ENCODE measurements around the gene CD27. TPM values are rescaled to one million over a fixed set of nuclear protein-coding genes. Genes with fewer than 3 reads are reported as not detected.

CD27 gene
- total and polyA plus RNA-seq, 2 of the 13 experiments (the other 11 are each of a cell fraction or from before 2014, with no cell fraction given) = 0.12 TPM; not detected in 1

DNA sequence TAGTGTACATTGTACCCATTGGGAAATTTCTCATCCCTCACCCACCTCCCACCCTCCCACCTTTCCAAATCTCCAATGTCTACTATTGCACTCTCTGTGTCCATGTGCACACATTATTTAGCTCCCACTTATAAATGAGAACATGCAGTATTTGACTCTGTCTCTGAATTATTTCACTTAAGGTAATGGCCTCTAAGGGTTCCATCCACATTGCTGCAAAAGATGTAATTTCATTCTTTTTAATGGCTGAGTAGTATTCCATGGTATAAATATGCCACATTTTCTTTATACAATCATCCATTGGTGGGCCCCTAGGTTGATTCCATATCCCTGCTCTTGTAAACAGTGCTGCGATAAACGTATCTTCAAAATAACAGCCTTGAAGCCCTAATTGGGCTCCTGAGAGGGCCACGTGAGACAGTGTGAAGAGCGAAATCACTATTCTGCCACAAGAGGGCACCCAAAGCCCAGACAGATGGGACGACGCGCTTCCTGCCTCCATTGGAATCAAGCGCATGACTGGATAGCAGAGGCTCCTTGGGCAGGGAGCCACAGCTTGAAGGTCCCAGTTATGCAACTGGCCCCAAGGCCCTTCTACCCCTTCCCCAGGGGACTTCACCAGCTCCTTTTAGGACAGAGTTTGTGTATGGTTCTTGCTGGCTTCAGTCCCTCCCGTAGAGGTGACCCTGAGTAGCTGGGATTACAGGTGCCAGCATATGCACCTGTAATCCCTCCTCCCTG is 21.3 kb upstream of the CD27 start (continued):
- peak; percentile 75; the same call in 1 of the 2 replicates for TF ChIP-seq KDM2A (CRISPR knock-in tag; IDR thresholded peaks at IDR 0.05; ENCODE audit: borderline replicate concordance, low read depth)
- no peak for TF ChIP-seq ZNF567 (CRISPR knock-in tag; IDR thresholded peaks at IDR 0.05; ENCODE audit: borderline replicate concordance)
- peak; percentile 52; the same call in 1 of the 2 replicates for TF ChIP-seq HOXA3 (CRISPR knock-in tag; IDR thresholded peaks at IDR 0.05)
- no peak for TF ChIP-seq PTBP1 (IDR thresholded peaks at IDR 0.05; ENCODE audit: low read depth, low read length, poor library complexity, severe bottlenecking)
- TF ChIP-seq TBX2 (CRISPR knock-in tag; IDR thresholded peaks at IDR 0.05; ENCODE audit: borderline replicate concordance) = peak; percentile 49; the same call in 1 of the 2 replicates
- TF ChIP-seq, protein P1, sequence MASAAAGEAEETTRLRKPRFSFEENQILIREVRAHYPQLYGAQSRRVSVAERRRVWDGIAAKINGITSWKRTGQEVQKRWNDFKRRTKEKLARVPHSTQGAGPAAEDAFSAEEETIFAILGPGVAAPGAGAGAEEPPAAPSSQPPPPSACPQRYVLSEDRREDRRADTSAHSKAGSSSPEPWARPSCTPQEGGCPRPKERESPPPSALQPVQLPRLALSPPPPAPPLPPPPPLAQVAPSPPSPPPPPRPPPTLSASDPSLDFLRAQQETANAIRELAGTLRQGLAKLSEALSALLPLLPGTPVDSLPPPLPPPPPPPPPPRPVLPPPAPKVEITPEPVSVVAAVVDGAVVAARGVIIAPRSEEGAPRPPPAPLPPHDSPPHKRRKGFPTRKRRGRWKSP (CRISPR knock-in tag; IDR thresholded peaks at IDR 0.05) = 0 out of 2 replicates have a peak, but pooled peaks have one; percentile 30
- no peak for TF ChIP-seq RELA (CRISPR knock-in tag; IDR thresholded peaks at IDR 0.05)
- TF ChIP-seq ZNF124 (CRISPR knock-in tag; IDR thresholded peaks at IDR 0.05) = no peak
- peak; percentile 33; the same call in 1 of the 2 replicates for TF ChIP-seq YEATS4 (CRISPR knock-in tag; IDR thresholded peaks at IDR 0.05; ENCODE audit: borderline replicate concordance)
- no peak for TF ChIP-seq ZFP36L2 (CRISPR knock-in tag; IDR thresholded peaks at IDR 0.05)
- TF ChIP-seq, protein P2, sequence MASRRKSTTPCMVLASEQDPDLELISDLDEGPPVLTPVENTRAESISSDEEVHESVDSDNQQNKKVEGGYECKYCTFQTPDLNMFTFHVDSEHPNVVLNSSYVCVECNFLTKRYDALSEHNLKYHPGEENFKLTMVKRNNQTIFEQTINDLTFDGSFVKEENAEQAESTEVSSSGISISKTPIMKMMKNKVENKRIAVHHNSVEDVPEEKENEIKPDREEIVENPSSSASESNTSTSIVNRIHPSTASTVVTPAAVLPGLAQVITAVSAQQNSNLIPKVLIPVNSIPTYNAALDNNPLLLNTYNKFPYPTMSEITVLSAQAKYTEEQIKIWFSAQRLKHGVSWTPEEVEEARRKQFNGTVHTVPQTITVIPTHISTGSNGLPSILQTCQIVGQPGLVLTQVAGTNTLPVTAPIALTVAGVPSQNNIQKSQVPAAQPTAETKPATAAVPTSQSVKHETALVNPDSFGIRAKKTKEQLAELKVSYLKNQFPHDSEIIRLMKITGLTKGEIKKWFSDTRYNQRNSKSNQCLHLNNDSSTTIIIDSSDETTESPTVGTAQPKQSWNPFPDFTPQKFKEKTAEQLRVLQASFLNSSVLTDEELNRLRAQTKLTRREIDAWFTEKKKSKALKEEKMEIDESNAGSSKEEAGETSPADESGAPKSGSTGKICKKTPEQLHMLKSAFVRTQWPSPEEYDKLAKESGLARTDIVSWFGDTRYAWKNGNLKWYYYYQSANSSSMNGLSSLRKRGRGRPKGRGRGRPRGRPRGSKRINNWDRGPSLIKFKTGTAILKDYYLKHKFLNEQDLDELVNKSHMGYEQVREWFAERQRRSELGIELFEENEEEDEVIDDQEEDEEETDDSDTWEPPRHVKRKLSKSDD (CRISPR knock-in tag; IDR thresholded peaks at IDR 0.05; ENCODE audit: low read depth) = peak; percentile 48; the same call in 1 of the 2 replicates
- peak; percentile 64; the same call in 1 of the 2 replicates for TF ChIP-seq RFXAP (CRISPR knock-in tag; IDR thresholded peaks at IDR 0.05; ENCODE audit: borderline replicate concordance)
- TF ChIP-seq EED (CRISPR knock-in tag; IDR thresholded peaks at IDR 0.05) = no peak
- TF ChIP-seq ELF1 (CRISPR knock-in tag; IDR thresholded peaks at IDR 0.05) = peak; percentile 43; the same call in 1 of the 2 replicates
- TF ChIP-seq LCORL (IDR thresholded peaks at IDR 0.05) = no peak
- TF ChIP-seq LCORL (CRISPR knock-in tag; IDR thresholded peaks at IDR 0.05) = peak; percentile 69
- TF ChIP-seq, protein P3, sequence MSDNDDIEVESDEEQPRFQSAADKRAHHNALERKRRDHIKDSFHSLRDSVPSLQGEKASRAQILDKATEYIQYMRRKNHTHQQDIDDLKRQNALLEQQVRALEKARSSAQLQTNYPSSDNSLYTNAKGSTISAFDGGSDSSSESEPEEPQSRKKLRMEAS (IDR thresholded peaks at IDR 0.05) = peak; percentile 89
- no peak for TF ChIP-seq NFATC3 (CRISPR knock-in tag; IDR thresholded peaks at IDR 0.05)
- TF ChIP-seq ZNF24 (IDR thresholded peaks at IDR 0.05) = no peak
- no peak for TF ChIP-seq ZNF749 (CRISPR knock-in tag; IDR thresholded peaks at IDR 0.05; ENCODE audit: borderline replicate concordance)
- TF ChIP-seq, protein P4, sequence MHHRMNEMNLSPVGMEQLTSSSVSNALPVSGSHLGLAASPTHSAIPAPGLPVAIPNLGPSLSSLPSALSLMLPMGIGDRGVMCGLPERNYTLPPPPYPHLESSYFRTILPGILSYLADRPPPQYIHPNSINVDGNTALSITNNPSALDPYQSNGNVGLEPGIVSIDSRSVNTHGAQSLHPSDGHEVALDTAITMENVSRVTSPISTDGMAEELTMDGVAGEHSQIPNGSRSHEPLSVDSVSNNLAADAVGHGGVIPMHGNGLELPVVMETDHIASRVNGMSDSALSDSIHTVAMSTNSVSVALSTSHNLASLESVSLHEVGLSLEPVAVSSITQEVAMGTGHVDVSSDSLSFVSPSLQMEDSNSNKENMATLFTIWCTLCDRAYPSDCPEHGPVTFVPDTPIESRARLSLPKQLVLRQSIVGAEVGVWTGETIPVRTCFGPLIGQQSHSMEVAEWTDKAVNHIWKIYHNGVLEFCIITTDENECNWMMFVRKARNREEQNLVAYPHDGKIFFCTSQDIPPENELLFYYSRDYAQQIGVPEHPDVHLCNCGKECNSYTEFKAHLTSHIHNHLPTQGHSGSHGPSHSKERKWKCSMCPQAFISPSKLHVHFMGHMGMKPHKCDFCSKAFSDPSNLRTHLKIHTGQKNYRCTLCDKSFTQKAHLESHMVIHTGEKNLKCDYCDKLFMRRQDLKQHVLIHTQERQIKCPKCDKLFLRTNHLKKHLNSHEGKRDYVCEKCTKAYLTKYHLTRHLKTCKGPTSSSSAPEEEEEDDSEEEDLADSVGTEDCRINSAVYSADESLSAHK (CRISPR knock-in tag; IDR thresholded peaks at IDR 0.05; ENCODE audit: borderline replicate concordance) = no peak
